Dermis blood vessel endothelial cell (primary cell): ENCODE measurements around the gene OR52L1. TPM values are rescaled to one million over a fixed set of nuclear protein-coding genes. Genes with fewer than 3 reads are reported as not detected.
A peak's percentile ranks its signal among the peaks of the same experiment; 100 is the strongest.
"Not testable (repeated sequence)": the region's sequence is repeated elsewhere in the genome, so short reads cannot be mapped to it uniquely, and the experiment has no call there.

ENCODE experiments used
- DNase-seq: peaks from one replicate; pipeline ENCODE4 v3.0.0; 2010
- total RNA-seq: library from RNA; depleted of rRNA; stranded (reverse); fragments of >200 nt; gene quantifications from 2 replicates; pipeline ENCODE4 v1.2.3, GENCODE V29; 2014

OR52L1 gene
- not detected in 2 replicates for total RNA-seq

- no peak for DNase-seq
These were observed at the start of gene OR52L1 for GRCh38 chr11:5986885-5987284. TSS of gene OR52L1 (minus strand) at chr11:5986985. CDS start at chr11:5986930, 55 bp downstream.

GRCh38 chr11:6030708-6031405 lies 44.1 kb upstream of the OR52L1 start, which contains the start of gene OR56A1:
TSS of gene OR56A1 (minus strand) at chr11:6030758. CDS start at chr11:6027692, 3,066 bp downstream.
- no peak for DNase-seq

GRCh38 chr11:6027501-6027900 lies 40.7 kb upstream of the OR52L1 start:
- DNase-seq, result no peak

- DNase-seq, result no peak
These were observed 38.3 kb upstream of the OR52L1 start for GRCh38 chr11:6025056-6025455.

- DNase-seq, result peak; percentile 71
These were observed 36.2 kb upstream of the OR52L1 start for GRCh38 chr11:6022956-6023355.

- DNase-seq, result no peak
These were observed 26.3 kb upstream of the OR52L1 start for GRCh38 chr11:6013042-6013441.

GRCh38 chr11:6012035-6012668 lies 25.4 kb upstream of the OR52L1 start:
- no peak for DNase-seq

- DNase-seq, result no peak
These were observed 20.1 kb upstream of the OR52L1 start, which contains the start of gene OR56A4 for GRCh38 chr11:6006846-6007245. TSS of gene OR56A4 (minus strand) at chr11:6006946. CDS start at chr11:6002992, 3,954 bp downstream.

GRCh38 chr11:6006395-6006794 lies 19.6 kb upstream of the OR52L1 start:
- DNase-seq, result no peak

GRCh38 chr11:6002202-6002699 lies 15.5 kb upstream of the OR52L1 start:
- no peak for DNase-seq

GRCh38 chr11:5994791-5995190 lies 8.0 kb upstream of the OR52L1 start:
- no peak for DNase-seq

GRCh38 chr11:5992604-5993251 lies 5.9 kb upstream of the OR52L1 start:
- DNase-seq, result peak; percentile 54

GRCh38 chr11:5992150-5992549 lies 5.4 kb upstream of the OR52L1 start:
- DNase-seq, result no peak

GRCh38 chr11:5989203-5989602 lies 2.4 kb upstream of the OR52L1 start:
- DNase-seq, result no peak

GRCh38 chr11:5983443-5983842 lies 3.3 kb downstream of the OR52L1 start:
- DNase-seq, result no peak

- DNase-seq, result no peak
These were observed 13.3 kb downstream of the OR52L1 start for GRCh38 chr11:5973530-5973929.

- no peak for DNase-seq
These were observed 18.4 kb downstream of the OR52L1 start, which contains the start of gene OR56A5 for GRCh38 chr11:5968394-5968793. TSS of gene OR56A5 (minus strand) at chr11:5968494. CDS start at chr11:5968494, 0 bp downstream.

- DNase-seq, result no peak
These were observed 19.1 kb downstream of the OR52L1 start for GRCh38 chr11:5967708-5968107.

GRCh38 chr11:5966958-5967357 lies 19.8 kb downstream of the OR52L1 start:
- DNase-seq, result no peak

GRCh38 chr11:5960704-5961320 lies 26.0 kb downstream of the OR52L1 start:
- DNase-seq, result not testable (repeated sequence)

GRCh38 chr11:5955586-5955985 lies 31.2 kb downstream of the OR52L1 start:
- no peak for DNase-seq

GRCh38 chr11:5941951-5942350 lies 44.8 kb downstream of the OR52L1 start, which contains the start of gene OR56A3:
TSS of gene OR56A3 (plus strand) at chr11:5942251. CDS start at chr11:5947347, 5,096 bp downstream.
- no peak for DNase-seq

GRCh38 chr11:5940748-5941147 lies 46.0 kb downstream of the OR52L1 start:
- no peak for DNase-seq
